Activated CD4-positive, alpha-beta T cell treated with anti-CD3 and anti-CD28 coated beads, Interleukin-2, amount 10 ng/mL, durations not matched to agents 24 days and 14 days (primary cell): Measurements from ENCODE around the gene PPP1R14C. TPM values are rescaled to one million over a fixed set of nuclear protein-coding genes. Genes with fewer than 3 reads are reported as not detected.
"Not testable (repeated sequence)": the region's sequence is repeated elsewhere in the genome, so short reads cannot be mapped to it uniquely, and the experiment has no call there.

Experiments used
- DNase-seq: peaks from one replicate; pipeline ENCODE4 v3.0.0; 2022
- H3K27ac Mint-ChIP-seq: one replicate; pipeline ENCODE4 v1.8.0; 2022; ENCODE audit warnings: mild to moderate bottlenecking, mixed read lengths
- H3K27me3 Mint-ChIP-seq: one replicate; pipeline ENCODE4 v1.8.0; 2022; ENCODE audit warnings: mixed read lengths
- H3K36me3 Mint-ChIP-seq: one replicate; pipeline ENCODE4 v1.8.0; 2022; ENCODE audit warnings: low read depth, mild to moderate bottlenecking, mixed read lengths
- H3K4me1 Mint-ChIP-seq: one replicate; pipeline ENCODE4 v1.8.0; 2021; ENCODE audit warnings: mixed read lengths
- H3K4me3 Mint-ChIP-seq: one replicate; pipeline ENCODE4 v1.8.0; 2022; ENCODE audit warnings: mild to moderate bottlenecking, moderate library complexity, mixed read lengths
- H3K9me3 Mint-ChIP-seq: one replicate; pipeline ENCODE4 v1.8.0; 2021; ENCODE audit warnings: mixed read lengths
- intact Hi-C: fragments of 100-400 bp; cut with micrococcal nuclease; formaldehyde crosslinking; loops from one replicate; pipeline ENCODE4 v1.15.1; 2023
- total RNA-seq: library from RNA; stranded (reverse); gene quantifications from 2 replicates; pipeline ENCODE4 v1.2.3, GENCODE V29; 2022

Gene PPP1R14C
- total RNA-seq, 1 donor from 2014 or later = 0.19 TPM

DNA sequence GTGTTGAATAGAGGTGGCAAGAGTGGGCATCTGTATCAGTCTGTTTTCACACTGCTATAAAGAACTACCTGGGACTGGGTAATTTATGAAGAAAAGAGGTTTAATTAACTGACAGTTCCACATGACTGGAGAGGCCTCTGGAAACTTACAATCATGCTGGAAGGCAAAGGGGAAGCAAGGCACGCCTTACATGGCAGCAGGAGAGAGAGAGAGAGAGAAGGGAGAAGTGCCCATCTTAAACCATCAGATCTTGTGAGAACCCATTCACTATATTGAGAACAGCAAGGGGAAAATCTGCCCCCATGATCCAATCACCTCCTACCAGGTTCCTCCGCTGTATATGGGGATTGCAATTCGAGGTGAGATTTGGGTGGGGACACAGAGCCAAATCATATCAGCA, 18.6 kb upstream of the PPP1R14C start:
- Mint-ChIP-seq H3K4me1 (peaks cover 3% of the 10 kb centered on the region), H3K27ac (no peak overlapping the region), H3K4me3 (no peak overlapping the region), H3K36me3 (no peaks in the 10 kb centered on the region), H3K9me3 (no peaks in the 10 kb centered on the region), H3K27me3 (peaks cover 29% of the 10 kb centered on the region)
- DNase-seq = no peak
- intact Hi-C loops = no loop called here

DNA sequence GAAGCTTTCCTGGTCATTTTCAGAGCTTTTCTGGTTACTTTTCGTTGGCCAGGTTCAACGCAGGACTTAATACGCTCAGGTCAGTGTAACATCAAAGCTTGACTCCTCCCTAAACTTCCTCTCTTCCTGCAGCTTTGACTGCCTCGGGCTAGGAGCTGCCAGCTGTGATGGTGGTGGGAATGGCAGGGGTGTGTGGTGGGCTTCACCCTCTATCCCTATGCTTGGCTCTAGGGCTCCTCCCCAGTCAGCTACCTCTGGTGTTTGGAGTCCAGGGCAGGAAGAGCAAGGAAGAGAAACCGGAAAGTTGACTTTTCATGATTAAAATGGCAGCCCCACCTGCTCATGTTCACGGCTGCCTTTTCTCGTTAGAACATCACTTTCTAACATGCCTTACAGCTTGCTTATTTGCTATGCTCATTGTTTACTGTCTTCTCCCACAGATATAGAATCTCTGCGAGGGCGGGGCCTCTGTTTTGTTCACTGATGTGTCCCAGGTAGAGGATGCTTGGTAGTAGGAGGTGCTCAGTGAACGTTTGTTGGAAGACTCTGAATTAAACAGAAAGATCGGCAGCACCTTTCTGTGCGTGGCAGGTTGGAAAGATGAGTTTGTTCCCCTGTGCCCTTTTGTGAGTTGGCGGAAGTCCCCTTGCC, 16.1 kb upstream of the PPP1R14C start:
- H3K9me3 Mint-ChIP-seq = no peaks in the 10 kb centered on the region
- H3K4me3 Mint-ChIP-seq = no peak overlapping the region
- DNase-seq = no peak
- H3K27me3 Mint-ChIP-seq = peaks cover 22% of the 10 kb centered on the region
- no peaks in the 10 kb centered on the region for H3K36me3 Mint-ChIP-seq
- intact Hi-C loops = no loop called here
- H3K4me1 Mint-ChIP-seq = peaks cover 2% of the 10 kb centered on the region
- H3K27ac Mint-ChIP-seq = no peak overlapping the region

DNA sequence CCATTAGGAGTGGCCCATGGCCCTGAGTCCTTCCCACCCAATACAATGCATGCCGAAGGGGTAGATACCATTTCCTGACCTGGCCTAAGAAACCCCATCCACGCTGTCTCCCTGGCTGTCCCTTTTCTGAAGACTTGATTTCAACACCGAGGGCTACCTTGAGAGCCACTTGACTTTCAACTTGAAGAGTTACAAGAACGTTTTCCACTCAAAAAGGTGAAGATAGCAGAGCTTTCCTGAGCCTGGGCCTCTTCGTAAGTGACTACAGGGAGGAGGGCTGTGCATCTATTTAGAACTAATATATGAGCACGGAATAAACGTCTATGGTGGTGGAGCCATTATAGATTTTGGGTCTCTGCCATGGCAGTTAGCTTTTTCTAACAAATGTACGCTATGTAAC, 14.4 kb upstream of the PPP1R14C start:
- Mint-ChIP-seq H3K27ac (no peak overlapping the region), H3K36me3 (no peaks in the 10 kb centered on the region), H3K27me3 (peaks cover 16% of the 10 kb centered on the region), H3K4me3 (no peak overlapping the region), H3K9me3 (no peaks in the 10 kb centered on the region), H3K4me1 (peaks cover 2% of the 10 kb centered on the region)
- no peak for DNase-seq
- intact Hi-C loops = no loop called here

DNA sequence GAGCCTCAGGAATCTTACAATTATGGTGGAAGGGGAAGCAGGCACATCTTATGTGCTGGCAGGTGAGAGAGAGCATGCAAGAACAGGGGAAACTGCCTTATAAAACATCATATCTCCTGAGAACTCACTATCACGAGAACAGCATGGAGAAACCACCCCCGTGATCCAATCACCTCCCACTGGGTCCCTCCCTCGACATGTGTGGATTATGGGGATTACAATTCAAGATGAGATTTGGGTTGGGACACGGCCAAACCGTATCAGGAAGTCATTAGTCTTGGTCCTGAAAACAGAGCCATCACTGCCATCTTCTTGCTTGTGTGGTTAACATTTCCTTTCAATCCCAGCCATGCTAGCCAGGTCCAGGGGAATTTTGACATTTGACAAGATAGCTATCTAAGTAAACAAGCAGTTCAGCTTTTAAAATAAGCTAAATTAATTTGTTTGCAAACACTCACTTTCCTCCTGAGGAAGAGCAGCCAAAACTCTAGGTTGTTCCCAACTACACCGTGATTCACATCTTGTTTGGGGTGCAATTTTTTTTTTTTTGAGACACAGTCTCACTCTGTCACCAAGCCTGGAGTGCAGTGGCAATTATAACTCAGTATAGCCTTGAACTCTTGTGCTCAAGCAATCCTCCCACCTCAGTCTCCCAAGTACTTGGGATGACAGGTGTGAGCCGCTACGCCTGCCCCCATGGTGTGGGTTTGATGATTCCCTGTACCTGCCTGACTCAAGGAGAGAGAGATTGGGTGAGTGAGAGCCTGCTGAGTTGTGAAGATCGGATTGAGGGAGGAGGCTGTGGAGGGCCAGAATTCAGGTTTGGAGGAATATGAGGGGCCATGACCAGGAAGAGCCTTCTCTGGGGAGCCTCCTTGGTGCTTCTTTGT, 13.0 kb upstream of the PPP1R14C start:
- DNase-seq = no peak
- H3K27me3 Mint-ChIP-seq = peaks cover 7% of the 10 kb centered on the region
- H3K9me3 Mint-ChIP-seq = no peaks in the 10 kb centered on the region
- intact Hi-C loops = no loop called here
- no peak overlapping the region for H3K27ac Mint-ChIP-seq
- H3K4me3 Mint-ChIP-seq = no peak overlapping the region
- no peaks in the 10 kb centered on the region for H3K36me3 Mint-ChIP-seq
- H3K4me1 Mint-ChIP-seq = no peaks in the 10 kb centered on the region

DNA sequence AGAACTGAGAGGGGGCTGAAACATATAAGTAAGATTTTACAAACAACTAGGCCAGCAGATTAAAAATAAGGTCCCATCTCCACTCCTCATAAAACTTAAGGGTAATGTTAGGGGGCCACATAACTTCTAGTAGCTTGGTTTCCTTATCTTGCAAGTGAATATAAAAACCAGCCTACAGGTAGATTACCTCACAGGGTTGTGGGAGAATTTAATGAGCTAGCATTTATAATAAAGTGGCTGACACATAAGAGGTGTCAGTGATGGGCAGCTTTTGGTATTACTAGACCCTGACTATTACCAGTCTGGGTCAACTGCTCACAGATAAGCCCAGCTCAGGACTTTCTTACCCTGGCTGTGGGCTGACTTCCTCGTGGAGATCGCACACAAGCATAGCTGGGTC, 9.2 kb upstream of the PPP1R14C start:
- no peak overlapping the region for H3K27ac Mint-ChIP-seq
- H3K9me3 Mint-ChIP-seq = peaks cover 6% of the 10 kb centered on the region
- intact Hi-C loops = no loop called here
- no peak overlapping the region for H3K4me3 Mint-ChIP-seq
- no peaks in the 10 kb centered on the region for H3K4me1 Mint-ChIP-seq
- H3K36me3 Mint-ChIP-seq = no peaks in the 10 kb centered on the region
- DNase-seq = no peak
- H3K27me3 Mint-ChIP-seq = peaks cover 16% of the 10 kb centered on the region

DNA sequence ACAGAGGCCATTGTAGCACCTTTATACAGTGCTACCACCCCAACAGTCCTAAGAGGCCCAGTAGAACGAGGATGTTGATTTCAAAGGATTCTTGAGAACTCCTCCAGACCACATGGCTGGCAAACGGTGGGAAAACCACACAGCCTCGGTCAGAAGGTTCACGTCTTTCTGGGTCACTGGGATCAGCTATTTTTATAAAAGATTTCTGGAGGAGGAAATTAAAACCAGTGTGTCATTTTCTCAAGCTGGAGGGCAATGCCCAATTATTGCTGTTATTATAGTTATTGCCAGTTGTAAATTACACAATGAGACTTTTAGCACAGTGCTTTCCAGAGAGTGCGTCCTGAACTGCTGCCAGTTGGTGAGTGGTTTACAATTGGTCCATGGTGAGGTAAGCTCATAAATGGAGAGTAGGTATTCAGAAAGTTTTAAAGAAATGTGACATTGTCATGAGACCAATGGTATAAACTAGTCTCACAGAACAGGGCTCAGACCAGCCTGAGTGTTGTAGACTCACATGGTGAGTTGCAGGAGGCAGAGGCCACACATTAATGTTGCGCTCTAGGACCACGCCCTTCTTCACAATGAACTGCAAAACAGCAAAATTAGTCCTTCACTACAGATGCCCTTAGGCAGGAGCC, 8.4 kb upstream of the PPP1R14C start:
- no peak overlapping the region for H3K4me3 Mint-ChIP-seq
- intact Hi-C loops = no loop called here
- H3K27ac Mint-ChIP-seq = no peak overlapping the region
- peaks cover 6% of the 10 kb centered on the region for H3K9me3 Mint-ChIP-seq
- H3K36me3 Mint-ChIP-seq = no peaks in the 10 kb centered on the region
- H3K4me1 Mint-ChIP-seq = no peaks in the 10 kb centered on the region
- DNase-seq = no peak
- H3K27me3 Mint-ChIP-seq = peaks cover 20% of the 10 kb centered on the region

DNA sequence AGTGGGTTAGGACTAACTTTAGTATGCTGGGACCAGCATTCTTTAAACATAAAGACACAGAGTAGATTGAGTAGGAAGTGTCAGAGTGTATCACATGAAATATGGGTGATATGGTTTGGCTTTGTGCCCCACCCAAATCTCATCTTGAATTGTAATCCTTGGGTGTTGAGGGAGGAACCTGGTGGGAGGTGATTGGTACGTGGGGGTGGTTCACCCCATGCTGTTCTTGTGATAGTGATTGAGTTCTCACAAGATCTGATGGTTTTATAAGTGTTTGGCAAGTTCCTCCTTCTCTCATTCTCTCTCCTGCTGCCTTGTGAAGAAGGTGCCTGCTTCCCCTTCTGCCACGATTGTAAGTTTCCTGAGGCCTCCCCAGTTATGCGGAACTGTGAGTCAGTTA, 5.1 kb upstream of the PPP1R14C start:
- DNase-seq, H3K4me3 Mint-ChIP-seq, H3K36me3 Mint-ChIP-seq, intact Hi-C loops, H3K4me1 Mint-ChIP-seq, H3K9me3 Mint-ChIP-seq, H3K27ac Mint-ChIP-seq: not testable (repeated sequence)
- H3K27me3 Mint-ChIP-seq = peaks cover 48% of the 10 kb centered on the region

DNA sequence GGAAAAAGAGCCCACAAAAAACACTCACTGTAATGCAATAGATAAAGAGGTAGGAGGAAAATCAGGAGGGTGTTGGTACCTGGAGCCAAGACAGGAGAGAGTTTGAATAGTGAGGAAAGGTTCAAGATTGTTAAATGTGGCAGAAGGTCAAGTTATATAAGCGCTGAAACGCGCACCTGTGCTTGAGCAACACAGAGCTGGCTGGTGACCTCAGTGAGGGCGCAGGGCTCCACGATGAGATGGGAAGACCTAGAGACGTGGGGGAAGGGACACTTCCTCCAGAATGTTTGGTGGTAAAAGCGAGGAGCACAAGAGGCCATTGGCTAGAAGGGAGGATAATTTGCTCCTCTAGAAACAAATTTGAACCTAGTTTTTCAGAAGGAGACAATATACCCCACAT, 4.2 kb upstream of the PPP1R14C start:
- Mint-ChIP-seq H3K27me3 (peaks cover 48% of the 10 kb centered on the region), H3K36me3 (no peaks in the 10 kb centered on the region), H3K9me3 (peaks cover 6% of the 10 kb centered on the region), H3K4me1 (peaks cover 6% of the 10 kb centered on the region), H3K27ac (no peak overlapping the region), H3K4me3 (no peak overlapping the region)
- DNase-seq = no peak
- intact Hi-C loops = no loop called here

DNA sequence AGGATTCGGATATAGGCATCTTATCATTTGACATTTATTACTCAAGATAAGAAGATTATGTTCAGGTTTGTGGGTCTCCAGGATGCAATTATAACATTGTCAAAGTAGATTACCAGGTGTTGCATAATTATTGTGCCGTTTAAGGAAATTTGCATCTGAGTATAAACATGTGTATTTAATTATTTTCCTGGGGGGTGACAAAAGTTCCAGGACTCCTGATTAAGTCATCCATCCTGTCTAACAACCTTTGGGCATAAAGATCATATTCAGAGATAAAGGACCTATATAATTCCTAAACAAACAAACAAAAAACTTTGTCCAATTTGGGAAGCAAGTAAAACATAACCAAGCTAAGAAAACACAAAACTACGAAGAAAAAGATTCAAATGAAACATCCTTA, 3.3 kb upstream of the PPP1R14C start:
- peaks cover 56% of the 10 kb centered on the region for H3K27me3 Mint-ChIP-seq
- H3K4me3 Mint-ChIP-seq = no peak overlapping the region
- H3K36me3 Mint-ChIP-seq = no peaks in the 10 kb centered on the region
- H3K4me1 Mint-ChIP-seq = peaks cover 6% of the 10 kb centered on the region
- intact Hi-C loops = no loop called here
- peaks cover 6% of the 10 kb centered on the region for H3K9me3 Mint-ChIP-seq
- DNase-seq = no peak
- no peak overlapping the region for H3K27ac Mint-ChIP-seq

DNA sequence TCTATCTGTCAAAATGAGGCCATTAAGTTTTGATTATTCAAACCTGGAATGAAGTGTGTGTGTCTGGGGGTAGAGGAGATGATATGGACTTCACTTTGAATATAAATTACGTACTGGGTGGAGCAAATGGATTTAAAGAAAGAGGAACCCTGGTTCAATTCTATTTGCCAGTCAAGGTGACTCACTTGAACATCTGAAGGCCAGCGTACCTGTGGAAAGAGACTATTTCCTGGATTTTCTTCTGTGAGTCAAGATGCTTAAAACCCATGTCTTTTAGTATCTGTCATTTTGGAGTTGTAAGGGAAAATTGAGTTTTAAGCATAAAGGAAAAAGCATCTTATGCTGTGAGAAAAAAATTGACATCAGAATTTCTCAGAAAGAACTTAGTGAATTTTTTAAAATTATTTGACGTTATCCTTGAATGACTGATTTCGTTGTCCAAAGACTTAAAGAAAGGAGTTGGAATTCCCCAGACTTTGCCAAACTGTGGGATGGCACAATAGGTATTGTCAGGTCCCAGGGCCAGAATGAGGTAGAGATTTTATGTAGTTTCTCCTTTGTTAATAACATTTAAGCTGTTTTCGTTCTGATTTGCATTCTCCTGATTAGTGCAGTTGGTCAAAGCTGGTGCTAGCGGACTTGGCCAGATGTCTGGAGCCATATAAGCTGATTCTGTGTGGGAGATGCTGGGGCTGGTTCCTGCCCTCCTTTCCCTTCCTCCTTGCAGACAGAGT, 2.4 kb upstream of the PPP1R14C start:
- no peaks in the 10 kb centered on the region for H3K36me3 Mint-ChIP-seq
- DNase-seq = no peak
- peaks cover 6% of the 10 kb centered on the region for H3K9me3 Mint-ChIP-seq
- H3K4me3 Mint-ChIP-seq = no peak overlapping the region
- peaks cover 64% of the 10 kb centered on the region for H3K27me3 Mint-ChIP-seq
- H3K27ac Mint-ChIP-seq = no peak overlapping the region
- peaks cover 6% of the 10 kb centered on the region for H3K4me1 Mint-ChIP-seq
- intact Hi-C loops = no loop called here

DNA sequence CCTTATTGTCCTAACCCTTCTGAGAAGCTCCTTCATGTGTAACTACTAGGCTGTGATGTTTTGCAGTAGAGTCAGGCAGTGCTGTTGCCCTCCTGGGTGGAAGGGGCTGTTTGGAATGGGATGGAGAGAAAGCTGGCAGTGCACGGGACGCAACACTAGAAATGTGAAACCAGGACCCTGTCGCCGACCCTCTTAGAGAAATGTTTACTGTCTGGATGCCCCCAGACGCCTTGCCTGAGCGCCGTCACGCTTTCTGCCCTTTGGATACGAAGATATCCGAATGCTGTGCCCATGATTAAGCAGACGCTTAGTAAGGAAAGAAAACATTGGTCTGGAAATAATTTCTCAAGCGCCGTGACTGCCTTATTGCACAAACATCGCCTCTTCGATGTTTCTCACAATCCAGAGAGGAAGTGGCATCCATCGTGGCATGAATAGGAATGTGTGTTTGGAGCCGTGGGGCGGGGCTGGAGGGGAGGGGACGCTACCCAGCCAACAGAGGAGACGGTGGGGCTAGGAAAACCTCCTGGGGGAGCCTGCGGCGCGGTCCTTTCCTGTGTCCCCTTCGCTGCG, 661 bp upstream of the PPP1R14C start:
- Mint-ChIP-seq H3K36me3 (no peaks in the 10 kb centered on the region), H3K27me3 (peaks cover 74% of the 10 kb centered on the region), H3K4me1 (peaks cover 6% of the 10 kb centered on the region), H3K27ac (peak overlapping the region; percentile 20), H3K9me3 (peaks cover 6% of the 10 kb centered on the region), H3K4me3 (peak overlapping the region; percentile 62)
- DNase-seq = no peak
- intact Hi-C loops = no loop called here

DNA sequence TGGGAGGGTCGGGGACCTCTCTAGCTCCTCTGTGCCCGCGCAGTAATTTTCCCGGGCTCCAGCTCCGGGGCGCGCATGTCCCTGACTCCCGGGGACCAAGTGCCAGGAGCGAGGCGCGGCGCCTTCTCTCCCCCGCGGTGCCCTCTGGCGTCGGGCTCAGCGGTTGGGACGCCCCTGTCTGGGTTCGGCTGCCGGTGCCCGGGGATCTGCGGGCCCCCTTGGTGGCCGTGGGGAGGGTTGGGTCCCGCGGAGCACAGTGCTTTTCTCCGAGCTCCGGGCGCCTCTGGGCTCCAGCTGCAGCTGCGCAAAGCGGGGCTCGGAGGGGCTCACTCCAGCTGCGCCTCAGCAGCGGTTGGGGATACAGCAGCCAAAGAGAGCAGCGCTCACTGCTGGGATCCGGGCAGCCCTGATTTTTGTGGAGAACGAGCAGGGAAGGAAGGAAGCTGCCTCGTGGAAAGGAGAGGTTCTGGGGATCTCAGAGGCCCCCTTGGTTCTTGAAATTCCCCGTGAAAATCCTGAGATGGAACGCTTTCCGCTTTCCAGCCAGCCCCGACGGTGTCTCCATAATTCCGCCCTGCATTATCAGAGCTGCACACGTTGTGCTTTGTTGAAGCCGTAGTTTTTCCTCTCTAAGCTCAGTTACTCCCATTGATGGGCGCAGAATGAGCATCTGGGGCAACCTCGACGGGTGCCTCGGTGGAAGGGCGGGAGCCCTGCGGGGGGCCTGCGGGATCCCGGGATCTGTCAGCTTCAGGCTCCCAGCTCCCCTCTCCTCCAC, 861 bp downstream of the PPP1R14C start:
- intact Hi-C loops = no loop called here
- Mint-ChIP-seq H3K27me3 (peaks cover 68% of the 10 kb centered on the region), H3K9me3 (no peaks in the 10 kb centered on the region), H3K36me3 (no peaks in the 10 kb centered on the region), H3K4me1 (peaks cover 6% of the 10 kb centered on the region), H3K4me3 (peak overlapping the region; percentile 54), H3K27ac (no peak overlapping the region)
- no peak for DNase-seq

DNA sequence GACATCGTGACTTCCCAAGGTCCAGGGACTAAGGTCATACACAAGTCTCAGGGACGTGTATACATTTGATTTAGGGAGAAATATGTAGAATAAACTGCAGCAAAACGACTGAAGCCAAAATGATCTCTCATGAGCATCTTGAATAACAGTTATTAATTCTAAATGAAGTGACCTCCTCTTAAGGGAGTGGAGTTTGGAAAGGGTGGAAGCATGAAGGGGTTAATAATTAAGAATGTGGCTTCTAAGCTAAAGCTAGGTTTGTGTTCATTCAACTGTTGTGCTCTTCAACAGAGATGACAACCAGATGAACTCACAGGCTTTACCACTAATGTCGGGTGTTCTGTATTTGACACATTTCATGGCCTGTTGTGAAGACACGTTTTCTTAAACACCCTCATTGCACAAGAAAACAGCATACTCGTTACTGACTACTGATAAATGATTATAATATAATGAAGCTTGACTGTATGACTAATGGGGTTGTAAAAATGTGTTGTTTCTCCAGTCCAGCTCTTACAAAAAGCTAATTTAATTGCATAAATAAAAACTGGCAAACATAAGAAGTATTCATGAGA, 1.5 kb downstream of the PPP1R14C start:
- H3K4me1 Mint-ChIP-seq = peaks cover 6% of the 10 kb centered on the region
- no peak for DNase-seq
- intact Hi-C loops = no loop called here
- H3K4me3 Mint-ChIP-seq = no peak overlapping the region
- H3K27ac Mint-ChIP-seq = no peak overlapping the region
- H3K27me3 Mint-ChIP-seq = peaks cover 66% of the 10 kb centered on the region
- no peaks in the 10 kb centered on the region for H3K9me3 Mint-ChIP-seq
- H3K36me3 Mint-ChIP-seq = no peaks in the 10 kb centered on the region
